ENCODE data around the gene COG5.
"Not testable (repeated sequence)": the region's sequence is repeated elsewhere in the genome, so short reads cannot be mapped to it uniquely, and the experiment has no call there.

Gene COG5

GRCh38 chr7:107255602-107256001 lies 308.1 kb downstream of the COG5 start:
- DNase-seq: no peak

GRCh38 chr7:107254398-107254985 lies 309.2 kb downstream of the COG5 start:
- no peak for DNase-seq

- DNase-seq: no peak
Measured at GRCh38 chr7:107253599-107253998, 310.1 kb downstream of the COG5 start.

- DNase-seq: no peak
Measured at GRCh38 chr7:107251963-107252362, 311.8 kb downstream of the COG5 start.

GRCh38 chr7:107248551-107249316 lies 315.0 kb downstream of the COG5 start:
- no peak for DNase-seq

- not testable (repeated sequence) for DNase-seq
Measured at GRCh38 chr7:107246836-107247235, 316.9 kb downstream of the COG5 start.

- no peak for DNase-seq
Measured at GRCh38 chr7:107244613-107245012, 319.1 kb downstream of the COG5 start.

GRCh38 chr7:107242267-107242666 lies 321.5 kb downstream of the COG5 start:
- DNase-seq: no peak

GRCh38 chr7:107237451-107237850 lies 326.3 kb downstream of the COG5 start:
- no peak for DNase-seq

- DNase-seq: no peak
Measured at GRCh38 chr7:107236862-107237261, 326.9 kb downstream of the COG5 start.

- DNase-seq: no peak
Measured at GRCh38 chr7:107234436-107234835, 329.3 kb downstream of the COG5 start.

GRCh38 chr7:107233981-107234380 lies 329.7 kb downstream of the COG5 start:
- no peak for DNase-seq

GRCh38 chr7:107233174-107233573 lies 330.5 kb downstream of the COG5 start:
- no peak for DNase-seq

GRCh38 chr7:107232568-107233090 lies 331.1 kb downstream of the COG5 start:
- no peak for DNase-seq

GRCh38 chr7:107230334-107230733 lies 333.4 kb downstream of the COG5 start:
- no peak for DNase-seq

GRCh38 chr7:107228291-107228690 lies 335.4 kb downstream of the COG5 start:
- DNase-seq: no peak

- no peak for DNase-seq
Measured at GRCh38 chr7:107224374-107225223, 339.1 kb downstream of the COG5 start.

GRCh38 chr7:107220806-107221205 lies 342.9 kb downstream of the COG5 start:
- DNase-seq: not testable (repeated sequence)

GRCh38 chr7:107220356-107220755 lies 343.4 kb downstream of the COG5 start:
- DNase-seq: no peak

- no peak for DNase-seq
Measured at GRCh38 chr7:107219563-107220244, 344.0 kb downstream of the COG5 start.

- no peak for DNase-seq
Measured at GRCh38 chr7:107213945-107214344, 349.8 kb downstream of the COG5 start.

- no peak for DNase-seq
Measured at GRCh38 chr7:107213193-107213788, 350.4 kb downstream of the COG5 start.
